HG03097 (cell line): ENCODE measurements around the gene EFHD2.
"Not testable (repeated sequence)": the region's sequence is repeated elsewhere in the genome, so short reads cannot be mapped to it uniquely, and the experiment has no call there.

ENCODE experiments used
- ATAC-seq: cut with Tn5 transposase; IDR thresholded peaks from one replicate; pipeline ENCODE4 v1.9.1; 2021; ENCODE audit not compliant: unreplicated experiment, low FRiP score

Gene EFHD2

GRCh38 chr1:15411593-15412137 lies 2.0 kb downstream of the EFHD2 start:
- peak; percentile 52 for ATAC-seq

GRCh38 chr1:15412175-15412800 lies 2.6 kb downstream of the EFHD2 start:
- ATAC-seq: no peak

- ATAC-seq: no peak
Measured at GRCh38 chr1:15412843-15413242, 3.2 kb downstream of the EFHD2 start.

GRCh38 chr1:15413563-15414444 lies 4.1 kb downstream of the EFHD2 start:
- no peak for ATAC-seq

GRCh38 chr1:15414445-15414983 lies 4.8 kb downstream of the EFHD2 start:
- no peak for ATAC-seq

- ATAC-seq: no peak
Measured at GRCh38 chr1:15417059-15417934, 7.6 kb downstream of the EFHD2 start.

- ATAC-seq: no peak
Measured at GRCh38 chr1:15418806-15419515, 9.3 kb downstream of the EFHD2 start.

GRCh38 chr1:15420853-15421465 lies 11.3 kb downstream of the EFHD2 start:
- no peak for ATAC-seq

- no peak for ATAC-seq
Measured at GRCh38 chr1:15422871-15423270, 13.2 kb downstream of the EFHD2 start.

- ATAC-seq: no peak
Measured at GRCh38 chr1:15423355-15424077, 13.8 kb downstream of the EFHD2 start.

- ATAC-seq: no peak
Measured at GRCh38 chr1:15424146-15424667, 14.5 kb downstream of the EFHD2 start.

GRCh38 chr1:15424981-15425380 lies 15.3 kb downstream of the EFHD2 start:
- ATAC-seq: no peak

GRCh38 chr1:15425521-15425920 lies 15.8 kb downstream of the EFHD2 start:
- no peak for ATAC-seq

- no peak for ATAC-seq
Measured at GRCh38 chr1:15425958-15426357, 16.3 kb downstream of the EFHD2 start.

- no peak for ATAC-seq
Measured at GRCh38 chr1:15426492-15427279, 17.0 kb downstream of the EFHD2 start.

- no peak for ATAC-seq
Measured at GRCh38 chr1:15427280-15427666, 17.6 kb downstream of the EFHD2 start.

GRCh38 chr1:15428252-15428651 lies 18.6 kb downstream of the EFHD2 start:
- not testable (repeated sequence) for ATAC-seq
